ENCODE measurements around the gene NBPF3.
"Not testable (repeated sequence)": the region's sequence is repeated elsewhere in the genome, so short reads cannot be mapped to it uniquely, and the experiment has no call there.

The NBPF3 gene

GRCh38 chr1:21439721-21440629 lies at the start of gene NBPF3:
TSS of gene NBPF3 (plus strand) at chr1:21440137. CDS start at chr1:21445087, 4,950 bp downstream.
- Histone ChIP-seq H3K27me3 (ENCODE audit: insufficient read depth, low read length) (peaks cover 14% of the 10 kb centered on the region), H3K36me3 (ENCODE audit: insufficient read depth, low read length) (no peaks in the 10 kb centered on the region), H3K9me3 (ENCODE audit: low read length) (no peaks in the 10 kb centered on the region), H3K4me1 (ENCODE audit: insufficient read depth, low read length) (peaks cover 9% of the 10 kb centered on the region), H3K4me3 (ENCODE audit: low read length) (peak within 1 kb of the TSS; percentile 82), H2AFZ (ENCODE audit: low read depth, low read length) (peak within 1 kb of the TSS; percentile 97)

GRCh38 chr1:21391497-21391896 lies 48.4 kb upstream of the NBPF3 start:
- Histone ChIP-seq H3K27me3 (ENCODE audit: insufficient read depth, low read length) (no peaks in the 10 kb centered on the region), H3K9me3 (ENCODE audit: low read length) (no peaks in the 10 kb centered on the region), H3K4me1 (ENCODE audit: insufficient read depth, low read length) (no peaks in the 10 kb centered on the region)

GRCh38 chr1:21392587-21393263 lies 47.2 kb upstream of the NBPF3 start:
- Histone ChIP-seq H3K4me1 (ENCODE audit: insufficient read depth, low read length) (peaks cover 5% of the 10 kb centered on the region), H3K9me3 (ENCODE audit: low read length) (no peaks in the 10 kb centered on the region), H3K36me3 (ENCODE audit: insufficient read depth, low read length) (no peaks in the 10 kb centered on the region), H2AFZ (ENCODE audit: low read depth, low read length) (no peak overlapping the region), H3K4me3 (ENCODE audit: low read length) (no peak overlapping the region), H3K27me3 (ENCODE audit: insufficient read depth, low read length) (no peaks in the 10 kb centered on the region)

More at GRCh38 chr1:21391497-21391896, 48.4 kb upstream of the NBPF3 start:
- Histone ChIP-seq H2AFZ (ENCODE audit: low read depth, low read length) (no peak overlapping the region), H3K36me3 (ENCODE audit: insufficient read depth, low read length) (no peaks in the 10 kb centered on the region), H3K4me3 (ENCODE audit: low read length) (no peak overlapping the region)

GRCh38 chr1:21396516-21396915 lies 43.4 kb upstream of the NBPF3 start:
- Histone ChIP-seq H2AFZ (ENCODE audit: low read depth, low read length) (no peak overlapping the region), H3K36me3 (ENCODE audit: insufficient read depth, low read length) (no peaks in the 10 kb centered on the region), H3K9me3 (ENCODE audit: low read length) (no peaks in the 10 kb centered on the region), H3K4me1 (ENCODE audit: insufficient read depth, low read length) (peaks cover 10% of the 10 kb centered on the region), H3K4me3 (ENCODE audit: low read length) (no peak overlapping the region), H3K27me3 (ENCODE audit: insufficient read depth, low read length) (no peaks in the 10 kb centered on the region)

GRCh38 chr1:21397813-21398188 lies 42.1 kb upstream of the NBPF3 start:
- Histone ChIP-seq H3K4me3 (ENCODE audit: low read length) (peak overlapping the region; percentile 17), H3K36me3 (ENCODE audit: insufficient read depth, low read length) (no peaks in the 10 kb centered on the region), H3K4me1 (ENCODE audit: insufficient read depth, low read length) (peaks cover 18% of the 10 kb centered on the region), H3K27me3 (ENCODE audit: insufficient read depth, low read length) (no peaks in the 10 kb centered on the region), H2AFZ (ENCODE audit: low read depth, low read length) (peak overlapping the region; percentile 6), H3K9me3 (ENCODE audit: low read length) (no peaks in the 10 kb centered on the region)

GRCh38 chr1:21401726-21402346 lies 38.1 kb upstream of the NBPF3 start:
- not testable (repeated sequence) for H2AFZ ChIP-seq (ENCODE audit: low read depth, low read length); H3K36me3 ChIP-seq (ENCODE audit: insufficient read depth, low read length); H3K9me3 ChIP-seq (ENCODE audit: low read length); H3K27me3 ChIP-seq (ENCODE audit: insufficient read depth, low read length); H3K4me3 ChIP-seq (ENCODE audit: low read length)
- H3K4me1 ChIP-seq (ENCODE audit: insufficient read depth, low read length) = peaks cover 18% of the 10 kb centered on the region

- Histone ChIP-seq H2AFZ (ENCODE audit: low read depth, low read length) (no peak overlapping the region), H3K9me3 (ENCODE audit: low read length) (peaks cover 2% of the 10 kb centered on the region), H3K36me3 (ENCODE audit: insufficient read depth, low read length) (no peaks in the 10 kb centered on the region), H3K27me3 (ENCODE audit: insufficient read depth, low read length) (no peaks in the 10 kb centered on the region), H3K4me1 (ENCODE audit: insufficient read depth, low read length) (peaks cover 8% of the 10 kb centered on the region), H3K4me3 (ENCODE audit: low read length) (no peak overlapping the region)
Measured at GRCh38 chr1:21406659-21407058, 33.3 kb upstream of the NBPF3 start.

- H3K27me3 ChIP-seq (ENCODE audit: insufficient read depth, low read length); H3K36me3 ChIP-seq (ENCODE audit: insufficient read depth, low read length); H3K9me3 ChIP-seq (ENCODE audit: low read length); H2AFZ ChIP-seq (ENCODE audit: low read depth, low read length); H3K4me3 ChIP-seq (ENCODE audit: low read length); H3K4me1 ChIP-seq (ENCODE audit: insufficient read depth, low read length): not testable (repeated sequence)
Measured at GRCh38 chr1:21409897-21410296, 30.0 kb upstream of the NBPF3 start.

GRCh38 chr1:21414015-21414414 lies 25.9 kb upstream of the NBPF3 start:
- Histone ChIP-seq H2AFZ (ENCODE audit: low read depth, low read length) (no peak overlapping the region), H3K27me3 (ENCODE audit: insufficient read depth, low read length) (peaks cover 7% of the 10 kb centered on the region), H3K9me3 (ENCODE audit: low read length) (no peaks in the 10 kb centered on the region), H3K4me1 (ENCODE audit: insufficient read depth, low read length) (no peaks in the 10 kb centered on the region), H3K4me3 (ENCODE audit: low read length) (no peak overlapping the region), H3K36me3 (ENCODE audit: insufficient read depth, low read length) (no peaks in the 10 kb centered on the region)

- H3K36me3 ChIP-seq (ENCODE audit: insufficient read depth, low read length); H2AFZ ChIP-seq (ENCODE audit: low read depth, low read length); H3K4me1 ChIP-seq (ENCODE audit: insufficient read depth, low read length); H3K27me3 ChIP-seq (ENCODE audit: insufficient read depth, low read length); H3K4me3 ChIP-seq (ENCODE audit: low read length); H3K9me3 ChIP-seq (ENCODE audit: low read length): not testable (repeated sequence)
Measured at GRCh38 chr1:21420378-21420777, 19.6 kb upstream of the NBPF3 start.

GRCh38 chr1:21421307-21421706 lies 18.6 kb upstream of the NBPF3 start:
- not testable (repeated sequence) for H3K27me3 ChIP-seq (ENCODE audit: insufficient read depth, low read length); H2AFZ ChIP-seq (ENCODE audit: low read depth, low read length); H3K9me3 ChIP-seq (ENCODE audit: low read length); H3K4me1 ChIP-seq (ENCODE audit: insufficient read depth, low read length); H3K36me3 ChIP-seq (ENCODE audit: insufficient read depth, low read length); H3K4me3 ChIP-seq (ENCODE audit: low read length)

- H3K4me3 ChIP-seq (ENCODE audit: low read length) = peak overlapping the region; percentile 44
- H3K27me3 ChIP-seq (ENCODE audit: insufficient read depth, low read length) = peaks cover 10% of the 10 kb centered on the region
- not testable (repeated sequence) for H2AFZ ChIP-seq (ENCODE audit: low read depth, low read length); H3K4me1 ChIP-seq (ENCODE audit: insufficient read depth, low read length); H3K9me3 ChIP-seq (ENCODE audit: low read length); H3K36me3 ChIP-seq (ENCODE audit: insufficient read depth, low read length)
Measured at GRCh38 chr1:21427798-21428480, 12.0 kb upstream of the NBPF3 start.

Measured in neuron (in vitro differentiated cells).